ENCODE measurements around the gene TBC1D3E.
"Not testable (repeated sequence)": the region's sequence is repeated elsewhere in the genome, so short reads cannot be mapped to it uniquely, and the experiment has no call there.

TBC1D3E gene

DNA sequence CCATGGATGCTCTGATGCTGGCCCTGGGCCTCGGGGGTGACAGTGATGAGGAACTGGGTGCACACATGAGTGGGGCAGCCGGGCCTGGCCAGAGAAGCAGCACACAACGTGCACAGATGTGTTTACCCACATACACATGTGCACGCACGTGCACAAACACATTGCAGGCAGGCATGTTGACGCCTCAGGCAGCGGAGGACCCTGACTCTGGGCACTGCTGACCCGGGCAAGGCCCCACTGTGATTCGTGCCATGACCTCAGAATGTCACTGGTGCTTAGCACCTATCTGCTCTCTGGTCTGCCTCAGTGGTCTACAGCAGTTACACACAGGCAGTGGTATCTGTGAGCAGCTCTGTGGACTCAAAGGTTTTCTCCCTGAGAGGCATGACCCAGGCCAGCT lies at the start of gene TBC1D3E:
Gene TBC1D3E, plus strand, starts transcription at position 301 of the 400 bp plus-strand sequence. CDS start 1,545 bp downstream, outside the sequence.
- CTCF ChIA-PET; DNase-seq (ENCODE audit: extremely low spot score); POLR2A ChIA-PET: not testable (repeated sequence)

DNA sequence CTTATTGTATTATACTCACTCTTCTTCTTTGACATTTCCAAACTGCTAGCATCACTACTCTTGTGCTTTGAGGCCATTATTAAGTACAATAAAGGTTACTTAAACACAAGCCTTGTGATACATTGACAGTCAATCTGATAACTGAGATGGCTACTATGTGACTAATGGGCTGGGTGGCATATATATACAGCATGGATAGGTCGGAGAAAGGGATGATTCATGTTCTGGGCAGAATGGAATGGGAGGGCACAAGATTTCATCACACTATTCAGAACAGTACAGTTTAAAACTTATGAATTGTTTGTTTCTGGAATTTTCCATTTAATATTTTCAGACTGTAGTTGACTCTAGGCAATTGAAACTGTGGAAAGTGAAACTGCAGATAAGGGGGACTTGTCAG lies 40.4 kb upstream of the TBC1D3E start:
- CTCF ChIA-PET; DNase-seq (ENCODE audit: extremely low spot score); POLR2A ChIA-PET: not testable (repeated sequence)

DNA sequence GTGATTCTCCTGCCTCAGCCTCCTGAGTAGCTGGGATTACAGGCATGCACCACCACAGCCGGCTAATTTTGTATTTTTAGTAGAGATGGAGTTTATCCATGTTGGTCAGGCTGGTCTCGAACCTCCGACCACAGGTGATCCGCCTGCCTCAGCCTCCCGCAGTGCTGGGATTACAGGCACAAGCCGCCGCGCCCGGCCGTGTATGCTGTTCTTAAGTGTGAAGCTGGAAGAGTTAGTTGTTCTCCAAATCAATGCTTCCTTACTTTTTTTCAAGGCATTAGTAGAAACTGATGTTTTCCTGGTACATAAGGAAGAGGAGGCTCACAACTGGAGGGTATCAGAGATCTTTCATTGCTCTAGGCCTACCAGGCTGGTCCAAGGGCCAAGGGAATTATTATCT lies 39.6 kb upstream of the TBC1D3E start:
- POLR2A ChIA-PET; CTCF ChIA-PET; DNase-seq (ENCODE audit: extremely low spot score): not testable (repeated sequence)

DNA sequence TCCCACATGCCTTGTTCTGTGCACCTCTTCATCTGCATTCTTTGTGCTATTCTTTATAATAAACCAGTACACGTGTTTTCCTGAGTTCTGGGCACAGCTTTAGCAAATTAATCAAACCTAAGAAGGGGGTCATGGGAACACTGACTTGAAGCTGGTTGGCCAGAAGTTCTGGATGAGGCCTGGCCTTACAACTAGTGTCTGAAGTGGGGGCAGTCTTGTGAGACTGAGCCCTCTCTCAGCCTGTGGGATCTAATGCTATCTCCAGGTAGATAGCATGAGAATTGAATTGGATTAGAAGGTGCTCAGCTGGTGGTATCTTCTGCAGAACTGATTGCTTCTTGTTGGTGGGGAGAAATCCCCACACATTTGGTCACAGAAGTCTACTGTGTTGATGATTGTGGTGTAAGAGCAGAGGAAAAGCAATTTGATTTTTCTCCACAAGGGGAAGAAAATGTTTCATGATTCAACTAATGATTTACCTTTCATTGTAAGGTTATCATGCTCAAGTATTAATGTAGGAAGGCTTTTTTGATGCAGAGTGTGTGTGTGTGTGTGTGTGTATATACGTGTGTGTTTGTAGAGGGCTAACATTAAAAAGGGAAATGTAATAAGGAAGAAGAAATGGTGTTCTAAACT lies 33.6 kb upstream of the TBC1D3E start:
- POLR2A ChIA-PET; CTCF ChIA-PET; DNase-seq (ENCODE audit: extremely low spot score): not testable (repeated sequence)

DNA sequence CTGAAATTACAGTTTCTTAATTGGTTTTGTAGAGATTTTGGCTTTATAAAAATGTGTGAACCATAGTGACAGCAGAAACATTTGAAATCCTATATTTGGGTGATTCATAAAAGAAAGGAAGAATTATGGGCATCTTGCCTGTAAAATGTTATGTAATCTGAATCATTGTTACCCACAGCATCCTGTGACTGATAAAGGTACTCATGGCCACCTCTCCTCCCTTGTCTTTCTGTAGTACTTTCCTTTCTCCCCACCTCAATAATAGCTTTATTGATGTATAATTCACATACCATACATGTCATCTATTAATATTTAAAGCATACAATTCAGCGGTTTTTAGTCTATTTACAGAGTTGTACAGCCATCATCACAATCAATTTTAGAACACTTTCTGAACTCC lies 28.5 kb upstream of the TBC1D3E start:
- POLR2A ChIA-PET; DNase-seq (ENCODE audit: extremely low spot score); CTCF ChIA-PET: not testable (repeated sequence)

DNA sequence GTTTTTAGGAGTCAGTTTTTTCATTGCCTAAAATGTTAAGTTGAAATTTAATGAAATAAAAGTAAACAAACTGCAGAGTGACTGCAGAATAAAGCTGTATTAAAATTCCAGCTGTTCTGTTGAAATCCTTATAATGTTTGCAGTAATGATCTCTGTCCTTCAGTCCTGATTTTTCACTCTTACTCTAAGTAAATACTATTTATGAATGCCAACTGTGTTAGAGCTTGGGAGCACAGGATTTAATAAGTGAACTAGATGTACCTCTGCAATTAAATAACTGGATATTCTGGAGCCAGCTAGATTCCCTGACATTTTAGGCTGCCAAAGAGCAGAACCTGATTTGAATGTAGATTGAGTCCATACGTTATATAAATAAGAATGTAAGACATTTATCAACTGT lies 7.9 kb upstream of the TBC1D3E start:
- CTCF ChIA-PET; DNase-seq (ENCODE audit: extremely low spot score); POLR2A ChIA-PET: not testable (repeated sequence)

DNA sequence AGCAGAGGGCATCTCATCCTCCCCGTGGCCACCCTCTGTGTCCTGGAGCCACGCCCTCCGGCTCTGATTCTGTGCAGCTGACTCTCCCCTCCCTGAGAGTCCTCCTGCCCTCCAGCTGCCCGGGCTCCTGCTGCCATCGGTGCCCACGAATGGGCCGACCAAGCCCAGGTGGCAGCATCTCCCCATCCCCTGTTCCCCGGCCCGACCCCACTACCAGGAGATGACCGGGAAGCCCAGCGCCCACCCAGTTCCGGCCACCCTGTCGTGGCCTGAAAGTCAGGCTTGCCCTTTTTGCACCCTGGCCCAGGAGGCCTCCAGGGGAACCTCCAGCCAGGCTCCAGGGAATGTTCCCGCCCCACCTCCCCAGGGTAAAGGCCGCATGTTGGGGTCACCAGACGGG lies 7.1 kb downstream of the TBC1D3E start:
- POLR2A ChIA-PET; CTCF ChIA-PET; DNase-seq (ENCODE audit: extremely low spot score): not testable (repeated sequence)

All from HEK293T (cell line).